GM12801 (cell line): Measurements from ENCODE around the gene PXDC1.

Experiments used
- TF ChIP-seq, protein P1 (sequence below): IDR thresholded peaks from one replicate; pipeline ENCODE4 v1.5.1; 2011; ENCODE audit warnings: control low read depth; ENCODE audit not compliant: insufficient read length; ENCODE audit errors: extremely low read depth

Gene PXDC1

DNA sequence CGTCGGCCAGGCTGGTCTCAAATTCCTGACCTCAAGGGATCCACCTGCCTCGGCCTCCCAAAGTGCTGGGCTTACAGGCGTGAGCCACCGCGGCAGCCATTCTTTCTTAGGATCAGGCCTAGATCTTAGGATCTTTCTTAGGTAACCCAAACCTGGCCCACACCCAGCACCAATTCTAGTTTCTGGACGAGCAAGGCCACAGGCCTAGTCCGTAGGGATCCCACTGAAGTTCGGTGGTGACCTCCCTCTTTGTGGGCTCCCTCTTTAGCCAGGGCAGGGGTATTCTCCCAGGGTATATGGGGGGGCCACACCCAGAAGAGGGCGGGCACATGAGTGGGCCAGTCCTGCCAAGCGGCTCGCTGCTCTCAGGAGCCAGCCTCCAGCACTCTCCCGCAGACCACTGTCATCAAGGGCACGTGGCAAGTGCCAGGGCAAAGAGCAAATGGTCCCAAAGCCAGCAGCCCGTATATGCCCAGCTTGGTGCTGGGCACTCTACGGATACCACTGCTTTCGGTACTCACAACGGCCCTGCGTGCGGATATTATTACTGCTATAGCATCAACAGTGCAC is 6.5 kb downstream of the PXDC1 start:
- TF ChIP-seq, protein P1, sequence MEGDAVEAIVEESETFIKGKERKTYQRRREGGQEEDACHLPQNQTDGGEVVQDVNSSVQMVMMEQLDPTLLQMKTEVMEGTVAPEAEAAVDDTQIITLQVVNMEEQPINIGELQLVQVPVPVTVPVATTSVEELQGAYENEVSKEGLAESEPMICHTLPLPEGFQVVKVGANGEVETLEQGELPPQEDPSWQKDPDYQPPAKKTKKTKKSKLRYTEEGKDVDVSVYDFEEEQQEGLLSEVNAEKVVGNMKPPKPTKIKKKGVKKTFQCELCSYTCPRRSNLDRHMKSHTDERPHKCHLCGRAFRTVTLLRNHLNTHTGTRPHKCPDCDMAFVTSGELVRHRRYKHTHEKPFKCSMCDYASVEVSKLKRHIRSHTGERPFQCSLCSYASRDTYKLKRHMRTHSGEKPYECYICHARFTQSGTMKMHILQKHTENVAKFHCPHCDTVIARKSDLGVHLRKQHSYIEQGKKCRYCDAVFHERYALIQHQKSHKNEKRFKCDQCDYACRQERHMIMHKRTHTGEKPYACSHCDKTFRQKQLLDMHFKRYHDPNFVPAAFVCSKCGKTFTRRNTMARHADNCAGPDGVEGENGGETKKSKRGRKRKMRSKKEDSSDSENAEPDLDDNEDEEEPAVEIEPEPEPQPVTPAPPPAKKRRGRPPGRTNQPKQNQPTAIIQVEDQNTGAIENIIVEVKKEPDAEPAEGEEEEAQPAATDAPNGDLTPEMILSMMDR = no peak

DNA sequence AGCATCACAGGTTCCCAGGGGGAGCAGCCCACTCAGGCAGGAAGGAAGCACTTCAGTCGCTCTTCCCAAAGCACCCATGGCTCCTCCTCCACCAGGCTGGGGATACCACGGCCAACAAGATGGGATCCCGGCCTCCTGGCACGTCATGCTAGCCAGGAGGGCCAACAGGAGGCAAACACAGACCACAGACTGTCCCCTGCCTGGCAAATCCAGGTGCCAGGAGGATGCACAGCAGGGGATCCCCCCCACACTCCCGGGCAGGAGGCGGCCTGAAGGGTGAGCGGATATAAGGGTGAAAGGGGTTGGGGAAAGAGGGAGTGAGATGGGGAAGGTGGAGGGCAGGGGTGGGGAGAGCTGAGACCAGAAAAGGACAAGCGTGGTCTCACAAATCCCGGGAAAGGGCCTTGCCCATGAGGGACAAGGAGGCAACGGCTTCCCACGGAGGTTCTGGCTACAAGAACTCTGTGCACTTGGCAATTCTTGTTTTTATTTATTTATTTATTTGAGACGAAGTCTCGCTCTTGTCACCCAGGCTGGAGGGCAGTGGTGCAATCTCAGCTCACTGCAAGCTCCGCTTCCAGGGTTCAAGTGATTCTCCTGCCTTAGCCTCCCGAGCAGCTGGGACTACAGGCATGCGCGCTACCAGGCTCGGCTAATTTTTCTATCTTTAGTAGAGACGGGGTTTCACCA is 7.2 kb downstream of the PXDC1 start:
- TF ChIP-seq, protein P1 = no peak

- TF ChIP-seq, protein P1 = no peak
Observed at GRCh38 chr6:3743541-3743940, 8.0 kb downstream of the PXDC1 start.

GRCh38 chr6:3742426-3743344 is 8.8 kb downstream of the PXDC1 start:
- TF ChIP-seq, protein P1 = peak; percentile 45

GRCh38 chr6:3742076-3742425 is 9.5 kb downstream of the PXDC1 start:
- TF ChIP-seq, protein P1 = no peak

GRCh38 chr6:3741477-3741871 is 10.0 kb downstream of the PXDC1 start:
- TF ChIP-seq, protein P1 = no peak
